Fibroblast of skin of back (primary cell): ENCODE results near the gene TMEM184A.

Experiments
- DNase-seq: peaks from one replicate; pipeline ENCODE4 v3.0.0-alpha.2; 2013

TMEM184A gene

DNA sequence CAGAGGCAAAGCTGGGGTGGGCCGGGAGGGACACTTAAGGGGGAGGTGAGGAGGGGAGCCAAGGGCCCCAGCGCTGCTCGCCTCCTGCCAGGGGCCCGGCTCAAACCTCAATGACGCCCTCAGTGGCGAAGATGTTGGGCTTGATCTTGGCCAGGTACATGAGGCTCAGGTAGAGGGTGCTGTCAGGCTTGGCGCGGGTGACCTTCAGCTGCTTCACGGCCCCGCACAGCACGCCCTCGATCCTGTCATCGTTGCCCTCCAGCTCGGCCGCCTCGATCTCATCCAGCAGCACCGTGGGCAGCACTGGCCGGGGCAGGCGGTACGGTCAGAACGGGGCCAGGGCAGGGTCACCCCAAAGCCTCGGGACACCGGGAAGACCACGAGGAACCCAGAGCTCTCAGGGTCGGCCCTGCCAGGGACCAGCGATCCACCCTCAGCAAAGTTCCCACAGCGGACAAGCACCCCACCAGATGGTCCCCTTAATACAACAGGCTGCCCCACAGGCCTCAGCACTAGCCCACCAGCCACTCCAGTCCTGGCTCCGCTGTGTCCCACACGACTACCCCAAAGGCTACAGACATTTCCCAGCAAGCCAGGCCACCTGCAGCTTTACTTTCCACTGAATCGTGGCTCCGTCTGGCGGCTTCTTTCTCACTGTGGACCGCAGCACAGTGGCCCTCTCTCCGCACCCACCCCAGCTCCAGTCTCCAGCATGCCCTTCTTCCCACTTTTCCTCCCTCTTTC is 55.8 kb downstream of the TMEM184A start:
- no peak for DNase-seq

GRCh38 chr7:1499367-1500029 is 56.5 kb downstream of the TMEM184A start:
- DNase-seq: no peak

GRCh38 chr7:1498370-1499305 is 57.4 kb downstream of the TMEM184A start:
- no peak for DNase-seq

- no peak for DNase-seq
Observed at GRCh38 chr7:1497293-1497927, 58.6 kb downstream of the TMEM184A start.

DNA sequence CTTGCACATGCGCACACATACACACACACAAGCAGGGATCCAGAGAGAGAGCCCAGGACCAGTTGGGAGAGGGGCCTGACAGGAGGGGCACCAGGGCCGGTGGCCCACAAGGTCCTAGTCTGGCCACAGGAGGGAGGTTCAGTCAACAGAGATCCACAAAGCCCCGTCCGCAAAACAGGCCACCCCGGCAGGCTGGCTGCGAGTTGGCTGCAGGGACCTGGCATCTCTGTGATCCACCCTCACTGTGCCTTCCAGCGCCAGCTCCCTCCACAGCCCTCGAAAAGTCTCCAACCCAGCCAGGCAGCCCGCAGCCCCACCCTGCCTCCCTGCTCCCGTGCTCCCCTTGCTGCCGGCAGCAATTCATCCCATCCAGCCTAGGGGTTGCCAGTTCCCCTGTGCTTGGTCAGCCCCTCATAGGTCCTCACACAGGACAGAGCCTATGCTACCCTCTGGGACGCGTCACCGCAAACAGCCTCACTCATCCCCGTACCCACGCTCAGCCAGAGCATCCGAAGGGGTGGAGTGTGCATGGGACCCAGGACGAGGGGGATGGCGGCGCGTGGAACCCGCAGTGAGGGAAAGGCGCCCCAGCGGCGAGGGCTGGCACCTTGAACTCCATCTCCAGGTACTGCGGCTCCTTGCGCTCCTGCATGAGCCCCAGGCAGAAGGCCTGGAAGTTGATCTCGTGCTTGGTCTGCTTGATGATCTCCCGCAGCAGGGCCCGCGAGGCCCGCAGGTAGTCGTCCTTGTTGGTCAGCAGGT is 59.3 kb downstream of the TMEM184A start:
- DNase-seq: no peak

GRCh38 chr7:1495564-1496242 is 60.3 kb downstream of the TMEM184A start:
- DNase-seq: no peak

- no peak for DNase-seq
Observed at GRCh38 chr7:1494866-1495563, 61.0 kb downstream of the TMEM184A start.

GRCh38 chr7:1494447-1494846 is 61.6 kb downstream of the TMEM184A start:
- no peak for DNase-seq

- no peak for DNase-seq
Observed at GRCh38 chr7:1493571-1493970, 62.4 kb downstream of the TMEM184A start.

DNA sequence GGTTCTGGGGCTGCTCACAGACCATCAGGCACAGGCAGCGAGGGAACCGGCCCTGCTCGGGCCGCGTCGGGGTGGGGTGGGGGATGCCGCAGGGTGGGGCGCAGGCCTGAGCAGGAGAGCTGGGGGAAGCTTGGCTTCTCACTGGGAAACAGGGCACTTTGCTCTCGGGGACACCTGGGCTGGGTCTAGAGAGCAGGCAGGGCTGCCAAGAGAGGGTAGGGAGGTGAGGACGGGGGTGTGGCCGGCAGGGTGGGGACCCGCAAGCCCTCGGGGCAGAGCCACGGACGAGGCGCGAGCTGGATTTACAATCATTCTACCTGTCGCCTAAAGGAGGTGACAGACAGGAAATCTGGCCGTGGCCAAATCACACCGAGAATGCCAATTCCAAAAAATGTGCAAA is 62.9 kb downstream of the TMEM184A start:
- DNase-seq: no peak

DNA sequence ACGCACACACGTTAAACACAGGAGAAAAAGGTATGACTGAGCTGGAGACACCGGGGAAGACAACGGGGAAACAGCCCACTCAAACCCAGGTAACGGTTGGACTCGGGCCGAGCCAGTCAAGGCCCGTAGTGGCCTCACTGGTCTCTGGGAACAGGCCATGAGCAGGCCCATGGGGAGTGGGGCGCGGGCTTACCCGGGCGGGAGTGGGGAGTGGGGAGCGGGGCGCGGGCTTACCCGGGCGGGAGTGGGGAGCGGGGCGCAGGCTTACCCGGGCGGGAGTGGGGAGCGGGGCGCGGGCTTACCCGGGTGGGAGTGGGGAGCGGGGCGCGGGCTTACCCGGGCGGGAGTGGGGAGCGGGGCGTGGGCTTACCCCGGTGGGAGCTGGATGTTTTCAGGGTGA is 63.4 kb downstream of the TMEM184A start:
- no peak for DNase-seq
